ENCODE measurements around the gene RGS18. TPM values are rescaled to one million over a fixed set of nuclear protein-coding genes. Genes with fewer than 3 reads are reported as not detected.
"Not testable (repeated sequence)": the region's sequence is repeated elsewhere in the genome, so short reads cannot be mapped to it uniquely, and the experiment has no call there.

RGS18 gene
- total RNA-seq, 4 donors from 2014 or later = 0.21 to 0.40 (median 0.30) TPM; not detected in 1

DNA sequence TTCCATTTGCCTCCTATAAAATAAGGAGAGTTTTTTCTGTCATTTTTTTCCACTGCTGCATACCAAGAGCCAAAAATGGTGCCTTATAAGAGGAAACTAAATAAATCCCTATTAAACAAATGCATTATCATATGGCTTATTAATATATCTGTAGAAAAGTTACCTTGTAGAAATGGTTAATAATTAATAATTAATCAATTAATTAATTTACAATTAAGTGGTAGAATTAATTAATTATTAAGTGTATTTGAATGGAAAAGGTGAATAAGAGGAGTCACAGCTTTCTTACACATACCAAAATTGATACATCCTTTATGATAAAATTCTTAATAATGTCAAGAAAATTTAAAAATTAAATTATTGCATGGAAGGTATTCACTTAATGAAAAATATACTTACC lies 35.6 kb upstream of the RGS18 start:
- Histone ChIP-seq H3K27me3 (no peaks in the 10 kb centered on the region), H3K4me3 (no peak overlapping the region), H3K36me3 (no peaks in the 10 kb centered on the region), H3K27ac (no peak overlapping the region), H3K4me1 (no peaks in the 10 kb centered on the region), H3K9me3 (no peaks in the 10 kb centered on the region)
- no peak for DNase-seq (ENCODE audit: low spot score in 2 of 2)
- TF ChIP-seq POLR2A (IDR thresholded peaks at IDR 0.05) (no peak), POLR2AphosphoS5 (IDR thresholded peaks at IDR 0.05) (no peak), EP300 (IDR thresholded peaks at IDR 0.05) (no peak)
- TF ChIP-seq, protein P1, sequence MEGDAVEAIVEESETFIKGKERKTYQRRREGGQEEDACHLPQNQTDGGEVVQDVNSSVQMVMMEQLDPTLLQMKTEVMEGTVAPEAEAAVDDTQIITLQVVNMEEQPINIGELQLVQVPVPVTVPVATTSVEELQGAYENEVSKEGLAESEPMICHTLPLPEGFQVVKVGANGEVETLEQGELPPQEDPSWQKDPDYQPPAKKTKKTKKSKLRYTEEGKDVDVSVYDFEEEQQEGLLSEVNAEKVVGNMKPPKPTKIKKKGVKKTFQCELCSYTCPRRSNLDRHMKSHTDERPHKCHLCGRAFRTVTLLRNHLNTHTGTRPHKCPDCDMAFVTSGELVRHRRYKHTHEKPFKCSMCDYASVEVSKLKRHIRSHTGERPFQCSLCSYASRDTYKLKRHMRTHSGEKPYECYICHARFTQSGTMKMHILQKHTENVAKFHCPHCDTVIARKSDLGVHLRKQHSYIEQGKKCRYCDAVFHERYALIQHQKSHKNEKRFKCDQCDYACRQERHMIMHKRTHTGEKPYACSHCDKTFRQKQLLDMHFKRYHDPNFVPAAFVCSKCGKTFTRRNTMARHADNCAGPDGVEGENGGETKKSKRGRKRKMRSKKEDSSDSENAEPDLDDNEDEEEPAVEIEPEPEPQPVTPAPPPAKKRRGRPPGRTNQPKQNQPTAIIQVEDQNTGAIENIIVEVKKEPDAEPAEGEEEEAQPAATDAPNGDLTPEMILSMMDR (IDR thresholded peaks at IDR 0.05) = no peak

DNA sequence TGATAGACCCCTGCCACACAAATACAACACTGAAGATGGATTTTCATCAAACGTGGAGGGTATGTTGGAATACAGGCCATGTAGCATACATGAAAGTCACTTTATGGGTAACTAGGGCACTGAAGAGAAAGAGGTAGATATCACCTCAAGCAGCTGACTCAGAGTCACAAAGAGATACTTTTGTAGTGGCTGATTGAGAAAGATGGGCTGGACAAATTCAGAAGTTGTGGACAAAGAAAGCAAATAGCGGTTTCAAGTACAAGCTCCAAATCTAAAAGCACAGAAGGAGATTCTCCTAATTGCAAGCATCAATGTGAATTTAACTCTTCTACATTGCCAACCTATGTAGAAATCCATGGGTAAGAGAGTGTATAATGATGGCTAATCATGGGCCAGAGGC lies 35.0 kb upstream of the RGS18 start:
- H3K36me3 ChIP-seq = no peaks in the 10 kb centered on the region
- H3K9me3 ChIP-seq = no peaks in the 10 kb centered on the region
- H3K27me3 ChIP-seq = no peaks in the 10 kb centered on the region
- H3K27ac ChIP-seq = no peak overlapping the region
- TF ChIP-seq POLR2A (IDR thresholded peaks at IDR 0.05) = no peak
- no peak for TF ChIP-seq POLR2AphosphoS5 (IDR thresholded peaks at IDR 0.05)
- no peak for TF ChIP-seq EP300 (IDR thresholded peaks at IDR 0.05)
- TF ChIP-seq, protein P1 (IDR thresholded peaks at IDR 0.05) = no peak
- H3K4me3 ChIP-seq = no peak overlapping the region
- DNase-seq (ENCODE audit: low spot score in 2 of 2) = no peak
- WGBS = 88% methylated on average over 2 of the region's 2 CpGs
- H3K4me1 ChIP-seq = no peaks in the 10 kb centered on the region

DNA sequence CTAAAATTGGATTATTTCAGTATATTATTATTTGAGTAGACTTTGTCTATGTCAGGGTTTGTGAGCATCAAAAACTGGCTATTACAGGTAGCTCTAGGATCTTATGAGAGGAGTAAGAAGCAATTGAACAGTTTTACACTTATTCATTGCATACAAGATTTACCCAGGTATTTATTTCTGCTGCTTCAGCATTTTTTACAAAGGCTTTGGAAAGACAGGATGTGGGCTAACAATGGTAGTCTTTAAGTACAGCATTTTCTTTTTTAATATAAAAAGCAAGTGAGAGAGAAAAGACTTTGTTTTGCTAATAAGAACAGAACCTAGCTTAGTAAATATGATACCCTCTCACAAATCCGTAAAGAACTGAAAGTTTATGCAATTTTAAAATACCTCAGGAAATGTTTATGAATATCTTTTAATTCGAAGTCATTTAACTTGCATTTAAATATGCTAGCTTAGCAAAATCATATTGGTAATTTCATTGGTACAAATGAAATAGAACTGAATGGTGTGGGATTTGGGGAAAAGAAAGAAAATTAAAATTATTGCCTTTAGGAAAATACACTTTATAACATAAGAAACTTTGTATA lies 32.1 kb upstream of the RGS18 start:
- 54% methylated on average over 2 of the region's 2 CpGs for WGBS
- H3K9me3 ChIP-seq = no peaks in the 10 kb centered on the region
- no peak for DNase-seq (ENCODE audit: low spot score in 2 of 2)

GRCh38 chr1:192130175-192130574 lies 28.1 kb upstream of the RGS18 start:
- H3K27me3 ChIP-seq = no peaks in the 10 kb centered on the region
- H3K27ac ChIP-seq = no peak overlapping the region
- no peaks in the 10 kb centered on the region for H3K4me1 ChIP-seq
- TF ChIP-seq EP300 (IDR thresholded peaks at IDR 0.05) (no peak), POLR2AphosphoS5 (IDR thresholded peaks at IDR 0.05) (no peak), POLR2A (IDR thresholded peaks at IDR 0.05) (no peak)
- TF ChIP-seq, protein P1 (IDR thresholded peaks at IDR 0.05) = no peak
- H3K9me3 ChIP-seq = no peaks in the 10 kb centered on the region
- H3K4me3 ChIP-seq = no peak overlapping the region
- 72% methylated on average over 1 of the region's 1 CpG for WGBS
- H3K36me3 ChIP-seq = no peaks in the 10 kb centered on the region
- DNase-seq (ENCODE audit: low spot score in 2 of 2) = no peak

More for the DNA sequence above, 32.1 kb upstream of the RGS18 start:
- Histone ChIP-seq H3K4me1 (no peaks in the 10 kb centered on the region), H3K36me3 (no peaks in the 10 kb centered on the region), H3K27ac (no peak overlapping the region), H3K27me3 (no peaks in the 10 kb centered on the region), H3K4me3 (no peak overlapping the region)
- TF ChIP-seq POLR2AphosphoS5 (IDR thresholded peaks at IDR 0.05) = no peak
- no peak for TF ChIP-seq EP300 (IDR thresholded peaks at IDR 0.05)
- TF ChIP-seq POLR2A (IDR thresholded peaks at IDR 0.05) = no peak
- TF ChIP-seq, protein P1 (IDR thresholded peaks at IDR 0.05) = no peak

DNA sequence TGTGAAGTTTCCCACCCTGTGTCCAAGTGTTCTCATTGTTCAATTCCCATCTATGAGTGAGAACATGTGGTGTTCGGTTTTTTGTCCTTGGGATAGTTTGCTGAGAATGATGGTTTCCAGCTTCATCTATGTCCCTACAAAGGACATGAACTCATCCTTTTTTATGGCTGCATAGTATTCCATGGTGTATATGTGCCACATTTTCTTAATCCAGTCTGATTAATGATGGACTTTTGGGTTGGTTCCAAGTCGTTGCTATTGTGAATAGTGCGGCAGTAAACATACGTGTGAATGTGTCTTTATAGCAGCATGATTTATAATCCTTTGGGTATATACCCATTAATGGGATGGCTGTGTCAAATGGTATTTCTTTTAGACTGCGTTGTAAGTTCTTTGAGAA lies 27.4 kb upstream of the RGS18 start:
- H3K4me1 ChIP-seq; DNase-seq (ENCODE audit: low spot score in 2 of 2); H3K27me3 ChIP-seq; H3K36me3 ChIP-seq; H3K27ac ChIP-seq; H3K4me3 ChIP-seq; H3K9me3 ChIP-seq: not testable (repeated sequence)
- 89% methylated on average over 5 of the region's 5 CpGs for WGBS

DNA sequence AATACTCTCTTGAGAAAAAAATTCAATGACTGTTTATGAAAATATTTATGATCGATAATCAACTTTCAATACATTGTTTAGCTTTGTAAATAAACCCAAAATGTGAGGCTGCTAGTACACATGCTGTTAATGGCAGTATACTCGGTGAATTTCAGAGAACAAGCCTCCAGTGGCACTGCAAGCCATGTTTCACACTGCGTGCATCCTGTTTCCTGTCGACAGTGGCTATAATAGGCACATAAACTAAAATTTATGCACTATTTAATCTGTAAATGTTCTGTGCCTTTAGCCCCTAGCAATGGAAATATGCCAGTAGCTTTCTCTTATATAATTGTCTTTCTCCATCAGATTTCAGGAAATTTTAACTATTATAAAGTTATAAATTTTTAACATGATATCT lies 26.3 kb upstream of the RGS18 start:
- Histone ChIP-seq H3K4me3 (no peak overlapping the region), H3K27me3 (no peaks in the 10 kb centered on the region)
- 37% methylated on average over 4 of the region's 4 CpGs for WGBS

More for the DNA sequence above, 26.3 kb upstream of the RGS18 start:
- no peaks in the 10 kb centered on the region for H3K4me1 ChIP-seq
- no peaks in the 10 kb centered on the region for H3K9me3 ChIP-seq
- TF ChIP-seq POLR2AphosphoS5 (IDR thresholded peaks at IDR 0.05) (no peak), POLR2A (IDR thresholded peaks at IDR 0.05) (no peak), EP300 (IDR thresholded peaks at IDR 0.05) (no peak)
- TF ChIP-seq, protein P1 (IDR thresholded peaks at IDR 0.05) = no peak
- H3K27ac ChIP-seq = no peak overlapping the region
- H3K36me3 ChIP-seq = no peaks in the 10 kb centered on the region
- no peak for DNase-seq (ENCODE audit: low spot score in 2 of 2)
